ENCODE measurements around the gene CARNS1. TPM values are rescaled to one million over a fixed set of nuclear protein-coding genes. Genes with fewer than 3 reads are reported as not detected.

Gene CARNS1
- total RNA-seq, 1 experiment from 2014 or later = 1.3 TPM

GRCh38 chr11:67421430-67422031 lies 6.1 kb downstream of the CARNS1 start:
- TF ChIP-seq ZNF219 (CRISPR knock-in tag; IDR thresholded peaks at IDR 0.05; ENCODE audit: borderline replicate concordance) (no peak), ZNF121 (CRISPR knock-in tag; IDR thresholded peaks at IDR 0.05) (peak; percentile 51; the same call in 1 of the 2 replicates)
- DNase-seq (ENCODE audit: low spot score) = no peak
- ChIA-PET POLR2A (interaction anchor here (1.0 to 2.5 kb wide), 4 partner anchors 14 to 47 kb away, joined by 3 to 11 read pairs (median 6); partner anchors contain the start of genes PPP1CA and TMEM134), CTCF (interaction anchor here (1.2 to 4.1 kb wide), 5 partner anchors 19 to 208 kb away, joined by 5 to 45 read pairs (median 10); partner anchors contain the start of genes CLCF1, NUDT8, PPP1CA and TBC1D10C)
- peak overlapping the region; percentile 56 for H3K4me3 Mint-ChIP-seq
- peaks cover 4% of the 10 kb centered on the region; the same call in 1 of the 2 replicates for H3K27me3 Mint-ChIP-seq (ENCODE audit: low read depth)
- H3K27ac Mint-ChIP-seq = peak overlapping the region; percentile 77
- peak; percentile 18 for ATAC-seq
- no peaks in the 10 kb centered on the region for H3K9me3 Mint-ChIP-seq
- H3K4me1 Mint-ChIP-seq = peaks cover 13% of the 10 kb centered on the region
- no peaks in the 10 kb centered on the region for H3K36me3 Mint-ChIP-seq

DNA sequence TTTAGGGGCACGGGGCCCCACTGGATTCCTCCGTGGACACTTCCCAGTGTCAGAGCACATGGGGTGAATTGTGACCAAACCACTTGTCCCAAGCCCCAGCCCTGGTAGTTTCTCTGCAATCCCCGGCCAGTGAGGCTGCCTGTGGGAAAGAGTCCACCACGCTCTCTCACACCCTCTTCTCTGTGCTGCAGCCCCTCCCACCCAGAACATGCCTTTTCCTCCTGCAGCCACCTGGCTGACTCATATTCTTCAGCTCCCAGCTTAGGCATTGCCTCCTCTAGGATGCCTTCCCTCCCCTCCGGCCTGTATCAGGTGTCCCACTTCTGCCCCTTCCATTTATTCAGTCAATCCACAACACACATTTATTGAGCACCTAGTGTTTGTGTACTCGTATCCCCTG lies 7.4 kb downstream of the CARNS1 start:
- no peak for DNase-seq (ENCODE audit: low spot score)
- TF ChIP-seq, protein P1, sequence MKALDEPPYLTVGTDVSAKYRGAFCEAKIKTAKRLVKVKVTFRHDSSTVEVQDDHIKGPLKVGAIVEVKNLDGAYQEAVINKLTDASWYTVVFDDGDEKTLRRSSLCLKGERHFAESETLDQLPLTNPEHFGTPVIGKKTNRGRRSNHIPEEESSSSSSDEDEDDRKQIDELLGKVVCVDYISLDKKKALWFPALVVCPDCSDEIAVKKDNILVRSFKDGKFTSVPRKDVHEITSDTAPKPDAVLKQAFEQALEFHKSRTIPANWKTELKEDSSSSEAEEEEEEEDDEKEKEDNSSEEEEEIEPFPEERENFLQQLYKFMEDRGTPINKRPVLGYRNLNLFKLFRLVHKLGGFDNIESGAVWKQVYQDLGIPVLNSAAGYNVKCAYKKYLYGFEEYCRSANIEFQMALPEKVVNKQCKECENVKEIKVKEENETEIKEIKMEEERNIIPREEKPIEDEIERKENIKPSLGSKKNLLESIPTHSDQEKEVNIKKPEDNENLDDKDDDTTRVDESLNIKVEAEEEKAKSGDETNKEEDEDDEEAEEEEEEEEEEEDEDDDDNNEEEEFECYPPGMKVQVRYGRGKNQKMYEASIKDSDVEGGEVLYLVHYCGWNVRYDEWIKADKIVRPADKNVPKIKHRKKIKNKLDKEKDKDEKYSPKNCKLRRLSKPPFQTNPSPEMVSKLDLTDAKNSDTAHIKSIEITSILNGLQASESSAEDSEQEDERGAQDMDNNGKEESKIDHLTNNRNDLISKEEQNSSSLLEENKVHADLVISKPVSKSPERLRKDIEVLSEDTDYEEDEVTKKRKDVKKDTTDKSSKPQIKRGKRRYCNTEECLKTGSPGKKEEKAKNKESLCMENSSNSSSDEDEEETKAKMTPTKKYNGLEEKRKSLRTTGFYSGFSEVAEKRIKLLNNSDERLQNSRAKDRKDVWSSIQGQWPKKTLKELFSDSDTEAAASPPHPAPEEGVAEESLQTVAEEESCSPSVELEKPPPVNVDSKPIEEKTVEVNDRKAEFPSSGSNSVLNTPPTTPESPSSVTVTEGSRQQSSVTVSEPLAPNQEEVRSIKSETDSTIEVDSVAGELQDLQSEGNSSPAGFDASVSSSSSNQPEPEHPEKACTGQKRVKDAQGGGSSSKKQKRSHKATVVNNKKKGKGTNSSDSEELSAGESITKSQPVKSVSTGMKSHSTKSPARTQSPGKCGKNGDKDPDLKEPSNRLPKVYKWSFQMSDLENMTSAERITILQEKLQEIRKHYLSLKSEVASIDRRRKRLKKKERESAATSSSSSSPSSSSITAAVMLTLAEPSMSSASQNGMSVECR (CRISPR knock-in tag; IDR thresholded peaks at IDR 0.05; ENCODE audit: borderline replicate concordance) = no peak
- TF ChIP-seq SMAD3 (CRISPR knock-in tag; IDR thresholded peaks at IDR 0.05; ENCODE audit: borderline replicate concordance) (no peak), ZNF423 (CRISPR knock-in tag; IDR thresholded peaks at IDR 0.05) (no peak), ZBTB21 (CRISPR knock-in tag; IDR thresholded peaks at IDR 0.05; ENCODE audit: borderline replicate concordance) (no peak), OVOL2 (CRISPR knock-in tag; IDR thresholded peaks at IDR 0.05; ENCODE audit: borderline replicate concordance) (no peak), NFYB (CRISPR knock-in tag; conservative IDR thresholded peaks at IDR 0.05; ENCODE audit: low read depth) (no peak), E2F1 (CRISPR knock-in tag; IDR thresholded peaks at IDR 0.05) (no peak), TCF7 (CRISPR knock-in tag; IDR thresholded peaks at IDR 0.05; ENCODE audit: low read depth) (no peak), ATF1 (CRISPR knock-in tag; IDR thresholded peaks at IDR 0.05) (no peak), ATF6 (CRISPR knock-in tag; IDR thresholded peaks at IDR 0.05) (no peak)
- ChIA-PET CTCF (interaction anchor here (0.7 to 1.6 kb wide), 3 partner anchors 21 to 45 kb away, joined by 3 to 5 read pairs (median 3); partner anchors contain the start of genes PPP1CA and TMEM134), POLR2A (interaction anchor here (1.4 kb wide), 1 partner anchor 21 kb away, joined by 6 read pairs; the partner anchor contains the start of gene PPP1CA)
- Mint-ChIP-seq H3K9me3 (no peaks in the 10 kb centered on the region), H3K27me3 (ENCODE audit: low read depth) (peaks cover 4% of the 10 kb centered on the region; the same call in 1 of the 2 replicates), H3K27ac (peak overlapping the region; percentile 65), H3K4me3 (no peak overlapping the region), H3K36me3 (no peaks in the 10 kb centered on the region), H3K4me1 (peaks cover 12% of the 10 kb centered on the region)
- no peak for ATAC-seq

GRCh38 chr11:67423466-67423865 lies 8.0 kb downstream of the CARNS1 start:
- ChIA-PET CTCF (interaction anchor here (1.0 to 1.6 kb wide), 3 partner anchors 22 to 45 kb away, joined by 3 to 5 read pairs (median 5); partner anchors contain the start of genes PPP1CA and TMEM134), POLR2A (interaction anchor here (1.4 kb wide), 1 partner anchor 22 kb away, joined by 6 read pairs; the partner anchor contains the start of gene PPP1CA)
- ATAC-seq (no peak), DNase-seq (ENCODE audit: low spot score) (no peak)
- no peaks in the 10 kb centered on the region for H3K36me3 Mint-ChIP-seq
- H3K4me3 Mint-ChIP-seq = no peak overlapping the region
- no peak overlapping the region for H3K27ac Mint-ChIP-seq
- peaks cover 4% of the 10 kb centered on the region; the same call in 1 of the 2 replicates for H3K27me3 Mint-ChIP-seq (ENCODE audit: low read depth)
- H3K9me3 Mint-ChIP-seq = no peaks in the 10 kb centered on the region
- H3K4me1 Mint-ChIP-seq = peaks cover 12% of the 10 kb centered on the region
- TF ChIP-seq, protein P2, sequence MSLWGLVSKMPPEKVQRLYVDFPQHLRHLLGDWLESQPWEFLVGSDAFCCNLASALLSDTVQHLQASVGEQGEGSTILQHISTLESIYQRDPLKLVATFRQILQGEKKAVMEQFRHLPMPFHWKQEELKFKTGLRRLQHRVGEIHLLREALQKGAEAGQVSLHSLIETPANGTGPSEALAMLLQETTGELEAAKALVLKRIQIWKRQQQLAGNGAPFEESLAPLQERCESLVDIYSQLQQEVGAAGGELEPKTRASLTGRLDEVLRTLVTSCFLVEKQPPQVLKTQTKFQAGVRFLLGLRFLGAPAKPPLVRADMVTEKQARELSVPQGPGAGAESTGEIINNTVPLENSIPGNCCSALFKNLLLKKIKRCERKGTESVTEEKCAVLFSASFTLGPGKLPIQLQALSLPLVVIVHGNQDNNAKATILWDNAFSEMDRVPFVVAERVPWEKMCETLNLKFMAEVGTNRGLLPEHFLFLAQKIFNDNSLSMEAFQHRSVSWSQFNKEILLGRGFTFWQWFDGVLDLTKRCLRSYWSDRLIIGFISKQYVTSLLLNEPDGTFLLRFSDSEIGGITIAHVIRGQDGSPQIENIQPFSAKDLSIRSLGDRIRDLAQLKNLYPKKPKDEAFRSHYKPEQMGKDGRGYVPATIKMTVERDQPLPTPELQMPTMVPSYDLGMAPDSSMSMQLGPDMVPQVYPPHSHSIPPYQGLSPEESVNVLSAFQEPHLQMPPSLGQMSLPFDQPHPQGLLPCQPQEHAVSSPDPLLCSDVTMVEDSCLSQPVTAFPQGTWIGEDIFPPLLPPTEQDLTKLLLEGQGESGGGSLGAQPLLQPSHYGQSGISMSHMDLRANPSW (CRISPR knock-in tag; conservative IDR thresholded peaks at IDR 0.05; ENCODE audit: low read depth) = no peak
- TF ChIP-seq, protein P3, sequence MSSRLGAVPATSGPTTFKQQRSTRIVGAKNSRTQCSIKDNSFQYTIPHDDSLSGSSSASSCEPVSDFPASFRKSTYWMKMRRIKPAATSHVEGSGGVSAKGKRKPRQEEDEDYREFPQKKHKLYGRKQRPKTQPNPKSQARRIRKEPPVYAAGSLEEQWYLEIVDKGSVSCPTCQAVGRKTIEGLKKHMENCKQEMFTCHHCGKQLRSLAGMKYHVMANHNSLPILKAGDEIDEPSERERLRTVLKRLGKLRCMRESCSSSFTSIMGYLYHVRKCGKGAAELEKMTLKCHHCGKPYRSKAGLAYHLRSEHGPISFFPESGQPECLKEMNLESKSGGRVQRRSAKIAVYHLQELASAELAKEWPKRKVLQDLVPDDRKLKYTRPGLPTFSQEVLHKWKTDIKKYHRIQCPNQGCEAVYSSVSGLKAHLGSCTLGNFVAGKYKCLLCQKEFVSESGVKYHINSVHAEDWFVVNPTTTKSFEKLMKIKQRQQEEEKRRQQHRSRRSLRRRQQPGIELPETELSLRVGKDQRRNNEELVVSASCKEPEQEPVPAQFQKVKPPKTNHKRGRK (CRISPR knock-in tag; IDR thresholded peaks at IDR 0.05; ENCODE audit: borderline replicate concordance) = no peak
- no peak for TF ChIP-seq E2F1 (CRISPR knock-in tag; IDR thresholded peaks at IDR 0.05)
- no peak for TF ChIP-seq TEAD1 (CRISPR knock-in tag; IDR thresholded peaks at IDR 0.05)

All from WTC11 (cell line).